ENCODE measurements around the gene IL4R.
"Not testable (repeated sequence)": the region's sequence is repeated elsewhere in the genome, so short reads cannot be mapped to it uniquely, and the experiment has no call there.

IL4R gene

GRCh38 chr16:27313422-27314160 lies at the start of gene IL4R:
IL4R (plus strand) TSS chr16:27313974; CDS start chr16:27340204, 26,230 bp downstream.
- DNase-seq, result peak; percentile 62

- no peak for DNase-seq
These were observed 49.6 kb upstream of the IL4R start for GRCh38 chr16:27264151-27264550.

GRCh38 chr16:27265982-27266381 lies 47.8 kb upstream of the IL4R start:
- no peak for DNase-seq

DNA sequence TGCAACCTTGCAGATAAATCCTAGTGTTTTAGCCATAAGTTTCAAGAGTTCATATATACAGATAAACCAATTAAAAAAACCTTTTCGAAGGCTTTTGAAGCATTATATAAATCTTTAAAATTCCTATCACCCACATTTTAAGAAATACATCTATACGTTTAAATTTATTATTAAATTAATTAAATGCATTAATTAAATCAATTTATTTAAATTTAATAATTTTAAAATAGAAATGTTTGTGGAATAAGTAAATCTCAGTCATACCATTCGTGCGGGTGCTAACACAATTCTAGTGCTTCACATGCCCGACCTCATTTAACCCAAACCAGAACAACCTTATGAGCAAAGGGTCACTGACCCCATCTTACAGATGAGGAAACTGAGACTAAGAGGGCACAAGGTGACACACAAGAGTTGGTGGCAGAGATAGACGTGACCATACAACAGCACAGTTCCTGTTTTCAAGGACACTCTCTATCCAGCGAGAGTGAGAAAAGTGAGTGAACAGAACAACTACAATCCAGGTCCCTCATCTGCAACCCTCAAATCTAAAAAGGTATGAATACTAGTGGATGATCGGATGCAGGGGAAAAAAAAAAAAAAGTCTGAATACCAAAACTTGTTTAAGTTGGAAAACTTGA lies 46.6 kb upstream of the IL4R start:
- no peak for DNase-seq

DNA sequence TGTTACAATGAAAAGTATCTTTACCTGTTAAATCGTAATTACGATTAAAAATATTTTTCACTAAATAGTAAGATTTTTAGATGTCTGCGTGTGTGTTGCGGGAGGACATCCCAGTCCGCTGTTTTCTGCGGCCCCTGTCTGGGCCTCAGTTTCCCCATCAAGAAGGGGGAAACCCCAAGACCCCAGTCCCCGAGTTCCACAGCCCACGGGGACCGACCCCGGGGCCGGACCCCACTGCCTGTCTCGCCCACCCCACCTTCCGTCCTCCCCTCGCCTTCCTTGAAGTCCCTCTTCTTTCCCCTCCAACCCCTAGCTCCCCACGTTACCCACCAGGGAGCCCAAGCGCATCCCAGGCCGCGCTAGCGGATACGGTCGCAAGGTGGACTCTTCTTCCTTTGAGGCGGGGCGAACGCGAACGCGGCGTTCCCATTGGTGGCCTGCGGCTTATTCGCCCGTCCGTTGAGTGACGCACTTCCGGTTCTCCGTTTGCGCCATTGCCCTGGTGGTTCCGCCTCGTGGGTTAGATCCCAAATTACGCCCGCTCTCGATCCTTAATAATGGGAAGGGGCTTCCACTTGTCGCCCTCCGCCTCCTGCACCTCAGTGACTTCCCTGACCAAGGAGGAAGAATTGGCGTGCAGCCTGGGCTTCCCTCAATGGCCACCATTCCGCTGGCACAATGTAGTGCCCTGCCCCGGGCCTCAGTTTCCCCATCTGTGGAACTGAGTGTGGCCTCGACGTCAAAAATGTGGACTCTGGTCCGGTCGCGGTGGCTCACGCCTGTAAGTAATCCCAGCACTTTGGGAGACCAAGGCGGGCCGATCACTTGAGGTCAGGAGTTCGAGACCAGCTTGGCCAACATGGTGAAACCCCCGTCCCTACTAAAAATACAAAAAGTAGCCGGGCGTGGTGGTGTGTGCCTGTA lies 45.1 kb upstream of the IL4R start, which contains the start of gene NSMCE1:
NSMCE1 (minus strand) TSS at position 397 of the 924 bp plus-strand sequence. CDS start 11,202 bp downstream, outside the sequence.
- peak; percentile 98 for DNase-seq

- DNase-seq, result no peak
These were observed 44.2 kb upstream of the IL4R start for GRCh38 chr16:27269300-27270150.

GRCh38 chr16:27270349-27270748 lies 43.4 kb upstream of the IL4R start:
- DNase-seq, result no peak

DNA sequence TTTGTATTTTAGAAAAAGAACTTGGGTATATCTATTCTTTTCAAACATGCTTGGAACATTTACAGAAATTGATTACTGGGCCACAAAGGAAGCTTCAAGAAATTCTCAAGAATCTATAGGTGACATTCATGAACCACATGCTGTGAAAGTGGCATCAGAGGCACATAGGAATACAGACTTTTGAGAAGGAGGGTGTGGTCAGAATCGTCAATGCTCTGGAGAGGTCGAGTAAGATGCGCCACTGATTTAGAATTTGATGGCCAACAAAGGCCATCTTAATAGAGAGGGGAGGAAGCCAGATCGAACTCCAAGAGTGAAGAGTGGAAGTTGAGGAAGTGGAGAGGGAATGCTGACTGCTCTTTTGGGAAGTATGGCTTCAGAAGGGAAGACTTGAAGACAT lies 41.7 kb upstream of the IL4R start:
- DNase-seq, result no peak

DNA sequence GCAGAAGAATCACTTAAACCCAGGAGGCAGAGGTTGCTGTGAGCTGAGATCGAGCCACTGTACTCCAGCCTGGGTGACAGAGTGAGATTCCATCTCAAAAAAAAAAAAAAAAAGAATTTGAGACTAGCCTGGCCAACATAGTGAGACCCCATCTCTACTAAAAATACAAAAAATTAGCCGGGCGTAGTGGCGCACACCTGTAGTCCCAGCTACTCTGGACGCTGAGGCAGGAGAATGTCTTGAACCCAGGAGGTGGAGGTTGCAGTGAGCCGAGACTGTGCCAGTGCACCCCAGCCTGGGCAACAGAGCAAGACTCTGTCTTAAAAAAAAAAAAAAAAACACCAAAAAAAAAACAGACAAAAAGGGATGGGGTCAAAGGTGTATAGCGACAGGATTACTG lies 41.1 kb upstream of the IL4R start:
- DNase-seq, result not testable (repeated sequence)

DNA sequence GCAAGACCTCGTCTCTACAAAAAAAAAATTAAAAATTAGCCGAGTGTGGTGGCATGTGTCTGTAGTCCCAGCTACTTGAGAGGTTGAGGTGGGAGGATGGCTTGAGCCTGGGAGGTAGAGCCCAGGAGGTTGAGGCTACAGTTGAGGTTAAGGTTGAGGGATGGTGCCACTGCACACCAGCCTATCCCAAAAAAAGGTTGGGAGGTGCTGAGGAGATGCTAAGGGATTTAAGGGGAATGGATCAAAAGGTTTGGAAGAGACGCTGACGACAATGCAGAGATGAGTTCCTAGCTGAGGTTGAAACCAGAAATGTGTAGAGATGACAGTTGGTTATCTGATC lies 40.5 kb upstream of the IL4R start:
- DNase-seq, result no peak

DNA sequence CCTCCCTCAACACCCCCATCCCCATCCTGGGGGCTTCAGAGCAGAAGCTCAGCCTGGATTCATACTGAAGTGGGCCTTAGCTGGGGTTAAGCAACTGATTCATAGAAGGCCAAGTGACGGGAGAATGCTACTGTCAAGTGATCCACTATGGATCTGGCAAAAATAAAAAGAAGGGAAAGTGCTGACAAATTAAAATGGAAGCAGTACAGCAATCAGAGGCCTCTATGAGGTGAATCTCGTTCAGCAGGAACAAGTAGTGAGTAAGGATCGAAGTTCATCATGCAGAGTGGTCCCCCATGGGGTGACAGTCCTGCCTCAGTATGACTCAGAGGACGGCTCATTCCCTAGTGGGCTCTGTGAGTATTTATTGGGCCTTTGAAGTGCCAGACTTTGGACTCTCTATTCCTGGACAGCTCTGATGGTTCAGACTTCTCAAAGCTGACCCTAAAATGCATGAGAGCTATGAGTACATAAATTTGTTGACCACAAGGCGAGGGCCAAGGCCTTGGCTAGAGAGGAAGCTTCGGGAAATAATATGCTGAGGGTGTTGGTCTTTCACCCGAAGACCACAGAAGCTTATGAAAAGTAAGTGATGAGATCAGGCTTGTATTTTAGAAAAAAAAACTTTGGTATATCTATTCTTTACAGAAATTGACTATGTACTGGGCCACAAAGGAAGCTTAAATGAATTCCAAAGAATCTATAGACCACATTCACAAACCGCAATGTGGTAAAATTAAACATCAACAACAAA lies 39.9 kb upstream of the IL4R start:
- DNase-seq, result peak; percentile 22

GRCh38 chr16:27274424-27274874 lies 39.3 kb upstream of the IL4R start:
- DNase-seq, result not testable (repeated sequence)

GRCh38 chr16:27275394-27275793 lies 38.4 kb upstream of the IL4R start:
- no peak for DNase-seq

GRCh38 chr16:27281243-27281642 lies 32.5 kb upstream of the IL4R start:
- no peak for DNase-seq

DNA sequence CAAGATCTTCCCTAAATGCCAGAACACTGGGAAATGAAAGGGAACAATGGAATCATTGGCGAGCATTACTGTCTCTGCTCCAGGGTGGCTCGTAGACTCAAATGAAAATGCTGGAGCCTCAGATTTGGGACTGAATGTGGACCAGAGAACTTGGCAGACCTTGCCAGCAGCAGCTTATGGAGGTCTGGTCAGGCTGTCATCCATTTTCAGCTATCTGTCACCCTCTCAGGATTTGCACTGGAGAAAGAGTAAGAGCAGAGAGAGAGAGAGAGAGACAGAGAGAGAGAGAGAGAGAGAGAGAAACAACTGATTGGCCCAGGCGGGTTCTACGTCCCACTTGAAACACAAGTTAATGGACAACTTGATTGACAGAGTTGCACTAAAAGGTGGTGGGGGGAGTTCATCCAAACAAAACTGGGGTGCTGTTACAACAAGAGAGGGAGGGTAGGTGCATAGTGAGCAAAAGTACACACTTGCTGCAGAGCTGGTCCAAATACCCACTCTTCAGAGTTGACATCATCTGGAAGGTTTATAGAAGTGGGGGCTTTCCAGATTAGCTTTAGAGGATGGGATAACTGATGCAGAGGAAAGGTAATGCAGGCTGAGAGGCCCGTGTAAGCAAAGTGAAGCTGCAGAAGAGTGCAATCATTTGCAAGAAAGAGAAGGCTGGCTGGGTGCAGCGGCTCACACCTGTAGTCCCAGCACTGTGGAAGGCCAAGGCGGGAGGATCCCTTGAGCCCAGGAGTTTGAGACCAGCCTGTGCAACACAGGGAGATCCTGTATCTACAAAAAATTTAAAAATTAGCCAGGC lies 28.7 kb upstream of the IL4R start:
- no peak for DNase-seq

GRCh38 chr16:27285676-27286196 lies 28.0 kb upstream of the IL4R start:
- no peak for DNase-seq

GRCh38 chr16:27286451-27286850 lies 27.3 kb upstream of the IL4R start:
- DNase-seq, result no peak

DNA sequence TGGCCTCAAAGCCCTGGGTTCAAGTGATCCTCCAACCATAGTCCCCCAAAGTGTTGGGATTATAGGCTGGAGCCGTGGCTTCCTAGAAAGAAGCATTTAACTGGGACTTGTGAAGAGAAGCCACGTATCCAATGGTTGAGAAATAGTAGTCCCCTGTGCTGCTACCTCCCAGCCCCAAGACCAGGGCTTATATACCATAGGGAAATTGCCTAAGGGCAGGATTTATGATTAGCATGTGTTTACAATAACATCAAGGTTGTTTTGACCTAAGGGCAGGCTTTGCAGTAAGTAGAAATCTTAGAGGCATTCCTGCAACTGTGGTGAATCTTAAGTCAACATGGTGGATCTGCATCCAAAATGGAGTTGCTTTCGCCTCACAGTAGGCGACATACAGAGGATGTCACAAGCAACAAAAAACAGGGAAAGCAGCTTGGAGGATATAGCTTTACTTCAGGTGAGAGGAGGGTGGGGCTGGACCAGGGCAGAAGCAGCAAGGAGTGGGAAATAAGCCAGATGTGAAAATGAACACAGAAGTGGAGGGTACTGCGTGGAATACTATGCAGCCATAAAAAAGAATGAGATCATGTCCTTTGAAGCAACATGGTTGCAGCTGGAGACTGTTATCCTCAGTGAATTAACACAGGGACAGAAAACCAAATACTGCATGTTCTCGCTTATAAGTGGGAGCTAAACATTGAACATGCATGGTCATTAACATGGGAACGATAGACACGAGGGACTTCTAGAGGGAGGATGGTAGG lies 26.5 kb upstream of the IL4R start:
- no peak for DNase-seq

DNA sequence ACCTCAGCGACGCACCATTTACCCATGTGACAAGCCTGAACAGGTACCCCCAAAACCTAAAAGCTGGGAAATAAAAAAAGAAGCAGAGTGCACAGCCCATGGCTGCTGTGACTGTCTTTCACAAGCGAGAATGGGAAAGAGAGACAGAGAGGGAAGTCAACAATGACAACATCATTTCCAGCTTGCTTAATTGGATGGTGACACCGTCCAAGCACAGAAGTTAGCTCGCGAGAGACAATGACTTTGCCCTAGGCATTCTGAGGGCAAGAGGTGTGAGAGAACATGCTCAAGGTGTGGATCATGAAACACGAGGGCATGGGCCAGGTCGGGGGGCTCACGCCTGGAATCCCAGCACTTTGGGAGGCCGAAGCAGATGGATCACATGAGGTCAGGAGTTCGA lies 25.9 kb upstream of the IL4R start:
- no peak for DNase-seq

GRCh38 chr16:27288313-27288712 lies 25.5 kb upstream of the IL4R start:
- DNase-seq, result not testable (repeated sequence)

All from activated naive CD4-positive, alpha-beta T cell treated with Interleukin-2 at 50 U/mL for 16 hours (primary cell).